Ammon's horn (tissue), 1 donor: ENCODE data around the gene CDH4.

Experiments used
- DNase-seq: peaks from one replicate; pipeline ENCODE4 v3.0.0-alpha.2; 2016; ENCODE audit warnings: low spot score

The CDH4 gene

DNA sequence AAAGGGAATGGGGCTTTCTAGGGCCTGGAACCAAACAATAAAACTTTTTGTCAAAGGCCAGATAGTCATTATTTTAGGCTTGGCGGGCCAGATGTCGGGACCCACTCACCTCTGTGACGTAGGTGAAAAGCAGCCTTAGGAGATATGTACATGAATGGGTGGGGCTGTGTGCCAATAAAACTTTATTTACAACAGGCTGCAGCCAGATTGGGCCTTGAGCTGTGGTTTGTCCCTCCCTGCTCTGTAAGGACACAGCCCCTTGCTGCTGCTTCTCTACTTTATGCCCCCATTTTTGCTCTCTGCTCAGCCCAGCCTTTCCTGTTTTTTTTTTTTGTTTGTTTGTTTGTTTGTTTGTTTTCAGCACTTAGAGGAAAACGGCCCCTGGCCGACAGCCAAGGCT lies 32.7 kb downstream of the CDH4 start:
- DNase-seq = no peak

DNA sequence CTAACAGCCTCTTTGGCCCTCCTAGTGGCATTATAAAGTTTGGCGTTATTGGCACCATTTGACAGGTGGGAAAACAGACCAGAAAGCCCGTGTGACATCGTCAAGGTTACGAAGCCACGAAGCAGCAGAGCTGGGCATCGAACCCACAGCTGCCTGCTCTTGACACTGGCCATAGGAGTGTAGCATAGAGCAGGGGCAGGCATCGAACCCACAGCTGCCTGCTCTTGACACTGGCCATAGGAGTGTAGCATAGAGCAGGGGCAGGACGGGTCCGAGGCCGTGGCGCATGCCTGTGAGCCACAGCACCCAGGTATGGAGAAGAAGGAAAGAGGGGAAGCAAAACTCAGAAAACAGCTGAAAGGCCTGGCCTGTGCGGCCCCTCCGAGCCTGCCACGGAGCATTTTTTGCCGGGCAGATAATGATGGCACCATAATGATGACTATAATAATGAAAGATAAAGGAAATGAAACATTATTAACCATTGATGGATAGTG lies 33.1 kb downstream of the CDH4 start:
- DNase-seq = no peak

DNA sequence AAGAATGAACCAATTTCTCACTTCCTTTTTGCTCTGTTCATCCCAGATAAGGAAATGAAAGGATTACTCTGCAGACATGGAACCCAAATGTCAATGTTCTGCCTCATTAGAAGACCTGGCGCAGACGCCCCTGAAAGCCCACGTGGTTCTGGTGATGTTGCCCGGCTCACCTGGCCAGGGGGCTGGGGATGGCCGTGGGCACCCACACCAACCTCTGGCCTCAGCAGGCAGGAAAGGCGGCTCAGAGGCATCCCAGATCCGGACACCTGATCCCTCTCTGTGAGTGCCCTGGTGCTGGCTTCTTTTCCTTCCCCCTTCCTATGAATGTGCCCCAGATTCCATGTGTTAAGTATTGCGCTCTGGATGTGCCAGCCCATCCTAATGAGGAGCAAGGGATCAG lies 33.6 kb downstream of the CDH4 start:
- DNase-seq = no peak

DNA sequence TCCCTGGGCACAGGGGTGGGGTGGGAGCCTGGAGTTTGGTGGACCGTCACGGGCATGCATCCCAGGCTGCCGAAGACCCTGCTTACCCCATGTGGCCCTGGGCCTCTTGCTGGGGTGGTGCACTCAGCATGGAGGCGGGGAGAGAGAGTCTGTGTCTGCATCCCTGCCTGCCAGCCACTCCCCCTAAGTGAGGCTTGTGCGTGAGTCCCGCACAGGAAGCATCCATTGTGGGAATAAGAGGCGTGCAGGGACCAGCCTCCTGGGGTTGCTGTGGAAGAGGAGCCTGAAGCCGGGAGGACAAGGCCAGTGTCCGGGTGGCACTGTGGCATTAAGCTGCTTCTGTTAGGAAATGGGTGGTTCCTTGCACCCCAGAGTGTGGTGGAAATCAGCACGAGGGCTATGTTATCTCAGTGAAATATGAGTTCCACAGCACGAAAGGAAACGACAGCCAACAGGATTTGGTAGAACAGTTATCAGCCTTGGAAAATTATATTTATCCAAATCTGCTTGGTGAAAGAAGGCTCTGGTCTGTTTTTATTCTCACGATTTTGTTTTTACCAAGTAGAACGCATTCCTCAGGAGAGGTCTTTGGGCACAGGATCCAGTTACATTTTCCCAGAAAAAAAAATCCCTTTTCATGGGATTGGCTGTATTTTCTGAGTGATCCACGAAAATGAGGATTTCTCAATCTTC lies 35.7 kb downstream of the CDH4 start:
- peak; percentile 15 for DNase-seq

DNA sequence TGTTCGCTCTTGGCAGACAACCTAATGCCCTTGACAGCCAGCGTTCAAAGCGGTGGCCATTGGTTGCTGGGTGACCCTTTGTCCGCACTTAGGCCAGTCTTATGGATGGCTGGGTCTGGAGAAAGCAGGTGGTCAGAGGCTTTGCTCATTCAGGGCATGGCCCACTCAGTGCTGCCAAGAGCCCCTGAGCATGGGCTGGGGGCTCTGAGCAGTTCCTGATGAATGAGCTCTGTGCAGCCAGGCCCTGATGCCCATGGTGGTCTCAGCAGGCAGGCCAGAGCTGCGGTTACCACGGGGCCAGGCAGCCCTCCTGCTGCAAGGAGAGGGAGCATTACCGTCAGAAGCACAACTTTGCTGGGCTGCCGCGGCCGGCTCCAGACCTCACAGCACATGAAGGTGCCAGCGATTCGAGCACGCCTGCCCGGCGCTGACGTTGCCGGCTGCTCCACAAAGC lies 36.3 kb downstream of the CDH4 start:
- peak; percentile 71 for DNase-seq

DNA sequence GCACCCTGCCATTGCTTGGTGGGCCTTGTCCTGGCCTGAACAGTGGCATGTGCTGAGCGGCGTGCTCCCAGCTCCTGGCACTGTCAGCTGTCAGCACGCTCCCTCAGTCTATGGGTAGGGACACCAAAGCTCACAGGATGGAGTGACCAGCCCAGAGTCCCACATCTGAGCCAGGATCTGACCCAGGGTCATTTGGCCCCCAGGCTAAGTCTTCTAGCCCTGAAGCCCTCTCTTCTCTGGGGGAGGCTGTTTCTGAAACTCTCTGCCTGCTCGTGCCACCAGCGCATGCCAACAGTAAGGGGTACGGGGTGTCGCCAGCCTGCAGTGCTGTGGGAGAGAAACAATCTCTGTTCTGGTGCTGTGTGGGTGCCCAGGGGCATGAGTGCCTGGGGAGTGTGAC lies 37.1 kb downstream of the CDH4 start:
- DNase-seq = no peak

DNA sequence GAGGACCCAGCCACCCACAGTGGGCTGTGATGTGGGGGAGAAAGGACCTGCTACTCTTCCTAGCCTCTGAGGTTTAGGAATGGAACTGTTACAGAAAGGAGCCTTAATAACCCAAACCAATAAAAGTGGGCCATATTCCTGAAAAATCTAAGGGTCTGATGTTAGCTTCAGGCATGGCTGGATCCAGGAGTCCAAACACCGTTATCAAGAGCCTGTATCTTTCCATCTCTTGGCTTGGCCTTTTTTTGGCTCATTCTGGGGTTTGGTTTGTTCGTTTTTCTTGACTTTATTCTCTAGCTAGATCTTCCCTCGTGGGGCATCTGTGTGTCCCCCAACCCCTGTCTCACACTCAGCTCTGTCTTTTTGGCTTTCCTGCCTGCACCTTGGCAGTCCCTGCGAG lies 38.7 kb downstream of the CDH4 start:
- no peak for DNase-seq

DNA sequence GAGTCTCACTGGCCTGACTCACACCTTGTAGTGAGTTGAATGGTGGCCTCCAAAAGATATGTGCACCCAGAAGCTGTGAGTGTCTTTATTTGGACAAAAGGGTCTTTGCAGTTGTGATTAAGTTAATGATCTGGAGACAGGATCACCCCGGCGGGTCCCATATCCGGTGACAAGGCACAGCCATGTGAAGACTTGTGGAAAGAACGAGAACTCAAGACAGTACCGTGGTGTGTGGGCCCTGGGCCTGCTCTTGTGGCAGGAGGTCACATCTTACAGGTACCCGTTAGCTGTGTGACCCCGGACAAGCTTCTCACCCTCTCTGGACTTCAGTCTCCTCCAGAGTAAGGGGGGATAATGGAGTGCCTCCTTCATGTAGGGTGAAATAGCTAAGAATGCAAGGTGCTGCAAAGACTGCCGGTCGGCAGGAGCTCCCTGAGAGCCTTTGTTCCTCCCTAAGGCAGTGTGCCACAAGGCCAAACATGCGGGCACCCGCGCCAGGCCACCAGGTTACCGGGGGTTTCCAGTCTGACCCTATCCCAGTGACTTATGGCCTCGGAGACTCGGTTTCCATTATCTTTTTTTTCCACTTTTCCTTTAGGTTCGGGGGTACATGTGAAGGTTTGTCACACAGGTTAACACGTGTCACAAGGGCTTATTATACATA lies 39.2 kb downstream of the CDH4 start:
- no peak for DNase-seq

DNA sequence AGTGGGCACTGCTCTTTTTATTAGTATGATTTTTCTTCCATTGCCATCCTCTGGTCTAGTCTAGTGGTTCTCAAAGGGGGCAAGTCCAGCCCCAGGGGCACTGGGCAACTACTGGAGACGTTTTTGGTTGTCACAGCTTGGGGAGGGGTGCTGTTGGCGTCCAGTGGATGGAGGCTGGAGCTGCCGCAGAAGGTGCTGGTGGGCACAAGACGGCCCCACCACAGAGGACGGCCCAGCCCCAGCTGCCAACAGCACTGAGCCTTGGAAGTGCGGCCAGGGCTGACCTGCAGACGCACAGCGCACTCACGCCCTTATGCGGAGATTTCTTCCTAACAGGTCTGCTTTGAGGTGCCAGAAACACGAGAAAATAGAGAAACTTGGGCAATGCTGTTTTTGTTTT lies 40.3 kb downstream of the CDH4 start:
- no peak for DNase-seq

DNA sequence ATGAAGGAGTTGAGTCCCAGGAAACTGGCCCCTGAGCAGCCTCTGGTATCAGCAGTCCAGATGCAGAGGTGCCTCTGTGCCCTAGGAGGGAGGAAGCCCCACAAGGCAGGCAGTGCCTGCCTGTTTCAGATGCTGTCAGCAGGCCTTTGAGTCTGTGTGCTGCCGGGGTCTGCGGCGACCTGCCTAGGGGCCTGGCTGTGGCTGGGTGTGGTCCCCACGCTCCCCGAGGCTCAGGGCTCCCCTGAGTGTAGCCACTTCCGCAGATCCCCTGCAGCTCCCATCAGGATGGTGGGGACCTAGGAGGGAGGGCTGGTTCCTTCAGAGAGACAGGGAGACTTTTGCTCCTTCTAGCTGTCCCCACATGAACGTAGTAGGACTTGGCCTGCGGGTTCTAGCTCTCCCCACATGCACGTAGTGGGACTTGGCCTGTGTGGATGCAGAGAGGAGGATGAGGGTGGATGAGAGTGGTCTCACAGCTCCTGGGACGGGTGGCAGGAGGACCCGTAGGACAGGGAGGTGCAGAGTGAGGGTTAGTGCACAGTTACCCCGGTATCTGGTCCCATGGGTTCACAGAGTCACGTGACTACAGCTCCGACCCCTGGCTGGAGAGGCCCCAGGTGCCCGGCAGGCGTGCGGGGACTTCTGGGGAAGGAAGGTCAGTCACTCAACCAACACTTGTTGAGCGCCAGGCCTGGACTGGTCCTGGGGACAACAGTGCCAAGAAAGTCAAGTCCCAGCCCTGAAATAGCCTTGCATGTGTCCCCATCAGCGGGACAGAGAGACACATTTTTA lies 41.0 kb downstream of the CDH4 start:
- DNase-seq = no peak

DNA sequence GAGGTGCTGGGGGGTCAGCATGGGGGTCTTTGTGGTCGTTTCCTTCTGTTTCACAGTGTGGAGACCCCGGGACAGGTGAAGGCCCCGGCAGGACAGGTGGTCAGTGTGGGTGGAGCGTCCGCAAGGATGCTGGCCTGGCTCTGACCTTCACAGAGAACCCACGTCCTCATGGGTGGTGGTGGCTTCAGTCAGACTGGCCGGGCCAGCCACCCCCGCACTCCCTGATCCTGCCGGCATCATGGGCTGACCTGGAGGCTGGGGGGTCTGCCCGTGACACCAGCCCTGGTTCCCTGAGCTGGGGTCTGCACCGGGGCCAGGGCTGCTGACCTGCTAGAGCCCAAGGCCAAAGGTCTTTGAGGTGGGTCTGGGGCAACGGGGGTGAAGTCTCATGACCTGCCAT lies 41.9 kb downstream of the CDH4 start:
- DNase-seq = no peak

DNA sequence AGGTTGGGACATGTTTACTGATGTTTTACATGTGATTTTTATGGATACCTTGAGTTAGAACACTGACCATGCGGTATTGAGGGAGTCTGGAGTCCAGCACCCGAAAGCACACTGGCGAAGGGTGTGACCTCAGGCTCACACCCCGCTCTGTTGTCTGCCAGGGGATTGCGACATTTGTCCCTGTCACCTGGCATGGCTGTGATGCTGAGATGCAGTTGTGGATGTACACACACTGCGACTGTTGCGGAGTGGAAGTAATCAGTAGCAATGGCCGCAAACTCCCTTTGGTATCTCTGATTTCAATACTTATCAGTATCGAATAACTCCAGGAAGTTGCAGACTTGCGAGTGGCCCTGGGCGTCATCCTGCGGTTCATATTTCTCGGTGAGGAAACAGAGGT lies 43.2 kb downstream of the CDH4 start:
- DNase-seq = no peak

DNA sequence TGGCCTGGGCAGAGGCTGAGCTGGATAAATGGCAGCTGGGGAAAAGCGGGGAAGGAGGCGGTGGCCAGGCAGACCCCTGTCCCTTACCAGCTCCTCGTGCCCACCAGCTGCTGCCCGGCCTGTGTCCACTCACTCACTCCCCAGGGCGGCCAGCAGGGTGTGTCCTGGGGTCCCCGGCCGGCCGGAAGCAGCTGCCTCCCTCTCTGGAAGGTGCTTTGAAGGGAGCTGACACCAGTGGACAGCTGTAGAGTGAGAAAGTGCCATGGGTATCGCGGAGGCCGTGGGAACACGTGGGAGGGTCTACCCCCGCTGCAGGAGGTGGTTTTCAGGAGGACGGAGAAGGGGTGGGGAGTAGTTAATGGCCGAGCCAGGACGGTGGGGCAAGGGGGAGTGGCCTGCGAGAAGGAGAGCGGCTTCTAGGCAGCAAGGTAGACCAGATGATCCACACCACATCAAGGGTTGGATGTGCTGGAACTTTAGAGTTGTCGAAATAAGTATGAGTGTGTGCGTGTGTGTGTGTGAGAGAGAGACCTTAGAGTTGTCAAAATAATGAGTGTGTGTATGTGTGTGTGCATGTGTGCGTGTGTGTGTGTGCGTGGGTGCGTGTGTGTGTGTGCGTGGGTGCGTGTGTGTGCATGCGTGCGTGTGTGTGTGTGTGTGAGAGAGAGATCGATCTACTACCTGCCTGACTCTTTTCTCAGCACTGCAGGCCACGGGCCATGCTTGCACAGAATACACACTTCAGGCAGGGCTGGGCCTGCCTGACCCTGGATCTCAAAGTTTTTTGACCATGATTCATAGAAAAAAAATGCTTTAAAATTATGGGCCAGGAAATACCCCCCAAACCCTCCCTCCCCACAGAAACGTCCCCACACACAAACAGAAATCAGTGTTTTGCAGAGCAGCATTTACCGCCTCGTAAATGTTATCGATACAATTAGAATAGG lies 43.9 kb downstream of the CDH4 start:
- DNase-seq = no peak

DNA sequence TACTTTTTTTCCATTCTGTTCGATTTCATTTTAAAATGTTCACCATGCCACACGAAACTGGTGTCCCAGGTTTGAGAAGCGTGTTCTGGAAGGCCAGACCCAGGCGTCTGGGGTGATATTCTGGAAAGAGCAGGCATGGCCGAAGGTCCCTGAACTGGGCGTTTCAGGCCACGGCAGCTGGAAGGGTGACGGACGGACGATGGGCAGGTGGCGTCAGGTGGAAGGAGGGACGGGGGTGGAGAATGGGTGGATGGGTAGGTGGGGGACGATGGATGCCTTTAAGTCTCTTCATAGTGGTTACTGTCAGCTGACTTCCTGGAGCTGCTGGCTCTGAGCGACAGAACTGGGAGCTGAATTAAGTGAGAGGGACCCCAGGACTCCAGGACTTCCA lies 44.6 kb downstream of the CDH4 start:
- DNase-seq = no peak

DNA sequence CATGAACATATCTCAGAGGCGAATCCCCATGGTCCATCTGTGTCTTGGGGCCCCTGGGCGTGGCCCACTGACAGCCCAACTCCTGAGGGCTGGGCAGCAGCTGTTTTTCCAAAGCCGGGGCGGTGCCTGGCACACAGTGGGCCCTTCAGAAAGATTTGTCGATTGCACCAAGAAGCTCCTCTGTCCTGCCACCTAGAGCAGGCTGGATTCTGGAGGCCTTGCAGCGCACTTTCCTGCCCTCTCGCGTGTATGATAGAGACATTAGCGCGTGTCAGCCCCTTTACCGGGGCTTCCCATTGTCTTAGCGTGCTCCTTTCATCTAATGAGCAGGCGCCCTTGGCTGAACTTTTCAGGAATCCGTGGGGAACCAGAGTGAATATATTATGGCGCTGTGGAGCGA lies 45.4 kb downstream of the CDH4 start:
- no peak for DNase-seq

DNA sequence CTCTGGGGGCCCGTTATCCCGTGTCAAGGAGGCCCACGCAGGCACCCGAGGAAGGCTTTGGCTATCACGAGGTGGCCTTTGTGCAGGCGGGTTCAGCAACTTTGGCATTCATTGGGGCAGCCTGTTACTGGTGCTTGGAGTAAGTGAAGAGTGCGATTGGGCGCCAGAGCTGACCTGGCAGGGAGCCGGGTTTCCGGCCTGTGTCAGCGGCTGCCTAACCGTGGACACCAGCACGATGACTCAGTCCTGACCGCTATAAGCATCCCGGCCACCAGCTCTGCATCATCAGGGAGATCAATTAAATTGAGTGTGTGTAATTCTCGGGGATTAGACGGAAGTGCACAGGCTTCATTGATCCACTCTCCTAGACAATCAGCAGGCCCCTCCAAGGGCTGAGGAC lies 45.9 kb downstream of the CDH4 start:
- peak; percentile 23 for DNase-seq

DNA sequence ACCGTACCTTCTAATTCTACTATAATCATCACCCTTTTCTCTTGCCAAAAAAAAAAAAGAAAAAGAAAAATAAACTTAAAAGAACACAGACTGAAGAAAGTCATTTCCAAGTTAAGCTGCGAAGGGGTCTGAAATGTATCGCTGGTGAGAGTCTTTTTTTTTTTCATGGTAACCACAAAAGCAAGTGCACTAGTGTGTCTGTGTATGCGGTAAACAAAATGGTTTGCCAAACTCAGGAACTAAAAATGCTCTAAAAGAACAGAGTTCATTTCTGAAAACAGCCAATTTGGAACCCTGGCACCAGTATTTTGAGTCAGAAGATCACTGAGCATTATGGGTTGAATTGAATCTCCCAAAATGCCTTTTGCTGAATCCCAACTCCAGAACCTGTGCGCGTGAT lies 46.6 kb downstream of the CDH4 start:
- DNase-seq = no peak

DNA sequence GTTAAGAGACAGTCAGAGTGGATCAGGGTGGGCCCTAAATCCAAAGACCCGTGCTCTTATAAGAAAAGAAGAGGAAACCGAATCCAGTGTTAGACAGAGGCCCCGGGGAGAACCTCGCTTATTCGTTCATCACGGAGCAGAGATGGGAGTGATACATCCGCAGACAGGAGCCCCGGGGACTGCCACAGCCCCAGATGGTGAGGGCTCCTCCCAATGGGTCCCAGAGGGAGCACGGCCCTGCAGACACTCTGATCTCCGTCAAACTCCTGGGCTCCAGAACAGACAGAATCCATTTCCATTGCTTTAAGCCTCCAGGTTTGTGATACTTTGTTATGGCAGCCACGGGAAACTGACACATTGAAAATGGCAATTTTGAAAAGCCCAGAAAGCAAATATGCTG lies 47.0 kb downstream of the CDH4 start:
- no peak for DNase-seq

DNA sequence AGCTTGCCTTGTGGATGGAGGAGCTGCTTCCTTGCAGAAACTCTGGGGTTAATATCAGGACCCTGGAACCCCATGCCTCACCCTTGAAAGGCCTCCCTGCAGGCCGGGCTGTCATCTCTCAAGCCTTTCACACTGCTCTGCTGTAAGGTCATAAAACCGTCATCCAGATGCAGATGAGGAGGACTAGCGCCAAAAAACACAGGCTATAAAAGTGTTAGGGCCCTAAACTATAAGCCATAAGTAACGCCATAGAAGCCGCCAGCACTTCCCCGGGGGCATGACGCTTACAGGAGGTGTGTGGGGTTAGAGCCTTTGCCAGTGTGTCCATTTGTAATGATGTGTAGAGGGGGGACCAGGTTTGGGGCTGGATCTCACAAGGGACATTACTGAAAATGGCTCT lies 47.6 kb downstream of the CDH4 start:
- DNase-seq = no peak

DNA sequence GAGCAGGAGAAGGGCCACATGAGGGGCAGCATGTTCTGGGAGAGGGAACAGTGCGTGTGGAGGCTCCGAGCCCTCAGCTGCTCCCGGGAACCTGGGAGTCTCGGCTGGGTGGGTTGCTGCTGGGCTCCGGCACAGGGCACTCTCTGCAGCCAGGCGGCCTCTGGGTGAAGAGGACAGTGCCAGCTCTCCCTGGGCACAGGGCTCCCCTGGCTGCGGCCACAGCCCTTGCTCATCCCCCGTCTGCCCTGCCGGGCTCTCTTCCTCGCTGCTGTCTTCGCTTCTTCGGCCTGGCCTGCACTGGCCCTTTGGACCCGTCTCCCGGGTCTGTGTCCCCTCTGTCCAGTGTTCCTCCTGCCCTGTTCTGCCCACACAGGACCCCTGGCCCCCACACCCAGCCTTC lies 48.2 kb downstream of the CDH4 start:
- no peak for DNase-seq

DNA sequence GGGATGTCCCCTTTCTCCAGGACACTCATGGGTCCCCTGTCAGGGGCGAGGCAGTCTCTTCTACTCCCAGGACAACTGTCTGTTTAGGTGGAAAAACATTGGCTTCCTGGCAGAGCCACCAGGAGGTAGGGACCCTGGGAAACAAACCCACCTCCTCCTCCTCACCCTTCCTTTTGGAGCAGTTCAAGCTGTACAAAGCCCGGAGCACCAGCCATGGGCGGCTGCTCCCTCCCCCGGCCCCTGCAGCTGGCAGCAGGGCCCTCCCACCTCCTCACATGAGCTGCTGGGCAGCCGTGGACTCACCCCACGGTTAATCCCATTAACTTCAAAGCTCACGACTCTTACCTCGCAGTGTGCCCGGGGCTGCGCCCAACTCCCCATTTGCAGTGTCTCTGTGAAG lies 48.6 kb downstream of the CDH4 start:
- no peak for DNase-seq
